Panc1 (cell line): ENCODE measurements around the gene ORC5. TPM values are rescaled to one million over a fixed set of nuclear protein-coding genes. Genes with fewer than 3 reads are reported as not detected.

Experiments used
- ATAC-seq: fragments of 200-7000 bp; cut with Tn5 transposase; 2 replicates; pipeline ENCODE4 v1.9.1; 2020; ENCODE audit warnings: mild to moderate bottlenecking, moderate library complexity
- BruUV-seq: library from RNA; stranded (reverse); fragments of 400-500 nt; replicated peaks from 2 replicates; lab custom pipeline; 2021; lab: Mats Ljungman, UMichigan
- CTCF ChIA-PET: fragments of 300-600 bp; sonication (Branson Sonifier 250); formaldehyde crosslinking; loops from one replicate; lab custom pipeline; 2022; ENCODE audit warnings: antibody characterized with exemption; lab: Charles Lee
- POLR2A ChIA-PET: fragments of 300-600 bp; sonication (Branson Sonifier 250); formaldehyde crosslinking; loops from one replicate; lab custom pipeline; 2022; ENCODE audit warnings: antibody characterized with exemption; lab: Charles Lee
- DNase-seq: peaks from one replicate; pipeline ENCODE4 v3.0.0-alpha.2; 2010; ENCODE audit warnings: low read depth, low spot score
- H3K27ac ChIP-seq: 2 replicates; pipeline ENCODE4 v1.5.1; 2011; ENCODE audit warnings: mild to moderate bottlenecking, low read length, inconsistent platforms
- H3K27me3 ChIP-seq: fragments of 200-500 bp; sonication (Bioruptor generic); 2 replicates; pipeline ENCODE4 v1.6.0; 2014; ENCODE audit warnings: low read length, inconsistent platforms; ENCODE audit not compliant: control insufficient read depth, insufficient read depth
- H3K36me3 ChIP-seq: fragments of 200-500 bp; sonication (Bioruptor generic); 2 replicates; pipeline ENCODE4 v1.5.1; 2014; ENCODE audit warnings: inconsistent platforms, mild to moderate bottlenecking, low read length, moderate library complexity; ENCODE audit not compliant: control insufficient read depth, insufficient read depth
- H3K4me1 ChIP-seq: 2 replicates; pipeline ENCODE4 v1.5.1; 2011; ENCODE audit warnings: inconsistent platforms, mild to moderate bottlenecking, low read length, moderate library complexity; ENCODE audit not compliant: control insufficient read depth, insufficient read depth
- H3K4me3 ChIP-seq, 2 experiments: 2 replicates each; pipeline ENCODE4 v1.5.1; 2011 to 2012; ENCODE audit warnings: low read depth in 2 of 2, low read length in 2 of 2, mild to moderate bottlenecking in 2 of 2, inconsistent platforms in 1 of 2, moderate library complexity in 1 of 2
- H3K9me3 ChIP-seq: fragments of 200-500 bp; sonication (Bioruptor generic); 2 replicates; pipeline ENCODE4 v1.5.1; 2014; ENCODE audit warnings: low read depth, mild to moderate bottlenecking, inconsistent platforms, low read length, moderate library complexity; ENCODE audit not compliant: control insufficient read depth, insufficient read depth
- POLR2AphosphoS5 ChIP-seq: IDR thresholded peaks from 2 replicates; pipeline ENCODE4 v1.6.1; 2012; ENCODE audit warnings: mild to moderate bottlenecking, low read depth, low read length, moderate library complexity
- SIN3A ChIP-seq: IDR thresholded peaks from 2 replicates; pipeline ENCODE4 v1.6.1; 2012; ENCODE audit warnings: low read depth, mild to moderate bottlenecking, low read length, moderate library complexity, borderline replicate concordance; ENCODE audit not compliant: insufficient read depth
- TCF7L2 ChIP-seq: IDR thresholded peaks from 2 replicates; pipeline ENCODE4 v1.6.1; 2011; ENCODE audit warnings: mild to moderate bottlenecking, low read depth, low read length, inconsistent platforms
- in situ Hi-C: cut with HindIII; loops from 2 replicates; pipeline ENCODE4 v1.10.0; 2016; ENCODE audit warnings: low sequenced_read_pairs, low pct_unique_long_range_greater_than_20kb
- intact Hi-C: fragments of 100-400 bp; cut with micrococcal nuclease; formaldehyde crosslinking; loops from one replicate; pipeline ENCODE4 v1.10.0; 2022; ENCODE audit not compliant: unreplicated experiment
- total RNA-seq: library from RNA; stranded (reverse); gene quantifications from one replicate; pipeline ENCODE4 v1.2.1, GENCODE V29; 2021; ENCODE audit not compliant: unreplicated experiment
- TF ChIP-seq, protein P1 (sequence below), 2 experiments: IDR thresholded peaks; 2 replicates each; pipeline ENCODE4 v1.6.1; 2011 to 2012; ENCODE audit warnings: low read depth in 2 of 2, control low read depth in 1 of 2, low read length in 1 of 2, mild to moderate bottlenecking in 1 of 2, moderate library complexity in 1 of 2; ENCODE audit not compliant: insufficient read depth in 1 of 2
- TF ChIP-seq, protein P2 (sequence below): fragments of 450-650 bp; IDR thresholded peaks from 2 replicates; pipeline ENCODE4 v1.5.1; 2017; ENCODE audit warnings: mild to moderate bottlenecking

ORC5 gene
- total RNA-seq, 1 experiment from 2014 or later, result 24.6 TPM

DNA sequence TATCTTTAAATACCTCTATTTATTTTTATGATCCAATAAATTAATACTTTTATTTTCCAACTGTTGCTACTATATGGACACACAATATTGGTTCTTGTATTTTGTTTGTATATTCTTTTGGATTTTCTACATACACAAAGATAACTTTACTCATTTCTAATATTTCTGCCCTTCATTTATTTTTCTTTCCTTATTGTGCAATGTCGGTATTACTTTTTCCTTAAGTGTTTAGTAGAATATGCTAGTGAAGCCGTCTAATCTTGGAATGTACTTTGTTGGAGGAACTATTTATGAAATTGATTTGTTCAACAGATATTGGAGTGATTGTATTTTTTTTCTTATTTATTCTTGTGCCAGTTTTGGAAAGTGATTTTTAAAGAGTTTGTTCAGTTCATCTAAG, 94.0 kb downstream of the ORC5 start:
- CTCF ChIA-PET, result no interaction called here
- in situ Hi-C loops (no loop called here), intact Hi-C loops (no loop called here)
- DNase-seq, result no peak
- POLR2A ChIA-PET, result no interaction called here
- Histone ChIP-seq H3K4me1 (no peaks in the 10 kb centered on the region), H3K9me3 (no peaks in the 10 kb centered on the region), H3K4me3 (no peak overlapping the region), H3K27me3 (peaks cover 3% of the 10 kb centered on the region; the same call in 1 of the 2 replicates), H3K27ac (no peak overlapping the region), H3K36me3 (no peaks in the 10 kb centered on the region)
- no peak for ATAC-seq
- no TSS peak for BruUV-seq
- TF ChIP-seq SIN3A (no peak), POLR2AphosphoS5 (no peak), TCF7L2 (no peak)
- TF ChIP-seq, protein P1, sequence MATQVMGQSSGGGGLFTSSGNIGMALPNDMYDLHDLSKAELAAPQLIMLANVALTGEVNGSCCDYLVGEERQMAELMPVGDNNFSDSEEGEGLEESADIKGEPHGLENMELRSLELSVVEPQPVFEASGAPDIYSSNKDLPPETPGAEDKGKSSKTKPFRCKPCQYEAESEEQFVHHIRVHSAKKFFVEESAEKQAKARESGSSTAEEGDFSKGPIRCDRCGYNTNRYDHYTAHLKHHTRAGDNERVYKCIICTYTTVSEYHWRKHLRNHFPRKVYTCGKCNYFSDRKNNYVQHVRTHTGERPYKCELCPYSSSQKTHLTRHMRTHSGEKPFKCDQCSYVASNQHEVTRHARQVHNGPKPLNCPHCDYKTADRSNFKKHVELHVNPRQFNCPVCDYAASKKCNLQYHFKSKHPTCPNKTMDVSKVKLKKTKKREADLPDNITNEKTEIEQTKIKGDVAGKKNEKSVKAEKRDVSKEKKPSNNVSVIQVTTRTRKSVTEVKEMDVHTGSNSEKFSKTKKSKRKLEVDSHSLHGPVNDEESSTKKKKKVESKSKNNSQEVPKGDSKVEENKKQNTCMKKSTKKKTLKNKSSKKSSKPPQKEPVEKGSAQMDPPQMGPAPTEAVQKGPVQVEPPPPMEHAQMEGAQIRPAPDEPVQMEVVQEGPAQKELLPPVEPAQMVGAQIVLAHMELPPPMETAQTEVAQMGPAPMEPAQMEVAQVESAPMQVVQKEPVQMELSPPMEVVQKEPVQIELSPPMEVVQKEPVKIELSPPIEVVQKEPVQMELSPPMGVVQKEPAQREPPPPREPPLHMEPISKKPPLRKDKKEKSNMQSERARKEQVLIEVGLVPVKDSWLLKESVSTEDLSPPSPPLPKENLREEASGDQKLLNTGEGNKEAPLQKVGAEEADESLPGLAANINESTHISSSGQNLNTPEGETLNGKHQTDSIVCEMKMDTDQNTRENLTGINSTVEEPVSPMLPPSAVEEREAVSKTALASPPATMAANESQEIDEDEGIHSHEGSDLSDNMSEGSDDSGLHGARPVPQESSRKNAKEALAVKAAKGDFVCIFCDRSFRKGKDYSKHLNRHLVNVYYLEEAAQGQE (IDR thresholded peaks at IDR 0.05; ENCODE audit: insufficient read depth in 1 of 2, low read depth in 2 of 2, low read length in 1 of 2), result no peak
- TF ChIP-seq, protein P2, sequence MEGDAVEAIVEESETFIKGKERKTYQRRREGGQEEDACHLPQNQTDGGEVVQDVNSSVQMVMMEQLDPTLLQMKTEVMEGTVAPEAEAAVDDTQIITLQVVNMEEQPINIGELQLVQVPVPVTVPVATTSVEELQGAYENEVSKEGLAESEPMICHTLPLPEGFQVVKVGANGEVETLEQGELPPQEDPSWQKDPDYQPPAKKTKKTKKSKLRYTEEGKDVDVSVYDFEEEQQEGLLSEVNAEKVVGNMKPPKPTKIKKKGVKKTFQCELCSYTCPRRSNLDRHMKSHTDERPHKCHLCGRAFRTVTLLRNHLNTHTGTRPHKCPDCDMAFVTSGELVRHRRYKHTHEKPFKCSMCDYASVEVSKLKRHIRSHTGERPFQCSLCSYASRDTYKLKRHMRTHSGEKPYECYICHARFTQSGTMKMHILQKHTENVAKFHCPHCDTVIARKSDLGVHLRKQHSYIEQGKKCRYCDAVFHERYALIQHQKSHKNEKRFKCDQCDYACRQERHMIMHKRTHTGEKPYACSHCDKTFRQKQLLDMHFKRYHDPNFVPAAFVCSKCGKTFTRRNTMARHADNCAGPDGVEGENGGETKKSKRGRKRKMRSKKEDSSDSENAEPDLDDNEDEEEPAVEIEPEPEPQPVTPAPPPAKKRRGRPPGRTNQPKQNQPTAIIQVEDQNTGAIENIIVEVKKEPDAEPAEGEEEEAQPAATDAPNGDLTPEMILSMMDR, result no peak

DNA sequence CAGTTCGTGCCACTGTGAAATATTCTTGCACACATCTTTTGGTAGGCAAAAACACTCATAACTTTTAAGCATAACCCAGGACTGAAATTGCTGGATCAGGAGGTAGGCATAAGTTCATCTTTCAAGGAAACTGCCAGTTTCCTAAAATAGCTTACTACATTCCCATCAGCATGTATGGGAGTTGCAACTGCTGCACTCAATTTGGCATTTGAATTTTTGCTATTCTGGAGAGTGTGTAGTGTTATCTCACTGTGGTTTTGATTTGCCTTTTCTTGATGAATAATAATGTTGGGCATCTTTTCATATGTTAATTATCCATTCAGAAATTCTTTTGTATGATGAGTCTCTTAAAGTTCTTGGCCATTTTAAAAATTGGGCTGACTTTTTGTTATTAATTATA, 95.2 kb downstream of the ORC5 start:
- no peak overlapping the region for H3K4me3 ChIP-seq
- CTCF ChIA-PET, result no interaction called here
- POLR2A ChIA-PET, result no interaction called here
- no peak overlapping the region for H3K27ac ChIP-seq
- in situ Hi-C loops (no loop called here), intact Hi-C loops (no loop called here)
- ATAC-seq (no peak), DNase-seq (no peak)
- H3K36me3 ChIP-seq, result no peaks in the 10 kb centered on the region
- no peaks in the 10 kb centered on the region for H3K4me1 ChIP-seq
- peaks cover 3% of the 10 kb centered on the region; the same call in 1 of the 2 replicates for H3K27me3 ChIP-seq
- no peaks in the 10 kb centered on the region for H3K9me3 ChIP-seq
- BruUV-seq, result no TSS peak
- TF ChIP-seq, protein P1 (IDR thresholded peaks at IDR 0.05; ENCODE audit: insufficient read depth in 1 of 2, low read depth in 2 of 2, low read length in 1 of 2), result no peak
- TF ChIP-seq SIN3A, result no peak
- TF ChIP-seq POLR2AphosphoS5, result no peak
- no peak for TF ChIP-seq TCF7L2
- TF ChIP-seq, protein P2, result no peak
